Psoas muscle (tissue), 8 donors: Measurements from ENCODE around the gene GDNF. TPM values are rescaled to one million over a fixed set of nuclear protein-coding genes. Genes with fewer than 3 reads are reported as not detected.

Experiments
- ATAC-seq, 4 donors: fragments of 200-7000 bp; cut with Tn5 transposase; one replicate each; pipeline ENCODE4 v1.9.1; 2020; ENCODE audit warnings: moderate library complexity in 3 of 4, mild to moderate bottlenecking in 2 of 4
- DNase-seq, 2 donors: peaks; one replicate each; pipeline ENCODE4 v3.0.0-alpha.2; 2020
- H3K27ac ChIP-seq: fragments of 200-600 bp; one replicate; pipeline ENCODE4 v1.8.0; 2022
- H3K27me3 ChIP-seq, 3 donors: fragments of 200-600 bp in 1 of 3; one replicate each; pipeline versions ENCODE4 v1.6.1 to v1.8.0; 2013 to 2022; ENCODE audit warnings: low read length in 2 of 3, mild to moderate bottlenecking in 2 of 3, moderate library complexity in 1 of 3; ENCODE audit not compliant: insufficient read depth in 3 of 3
- H3K36me3 ChIP-seq, 2 donors: fragments of 200-600 bp in 1 of 2; one replicate each; pipeline versions ENCODE4 v1.6.1 to v1.8.0; 2013 to 2022; ENCODE audit warnings: low read depth in 1 of 2, mild to moderate bottlenecking in 1 of 2, moderate library complexity in 1 of 2; ENCODE audit not compliant: insufficient read depth in 1 of 2
- H3K4me1 ChIP-seq: fragments of 200-600 bp; one replicate; pipeline ENCODE4 v1.8.0; 2022
- H3K4me3 ChIP-seq: fragments of 200-600 bp; one replicate; pipeline ENCODE4 v1.8.0; 2022; ENCODE audit warnings: mild to moderate bottlenecking
- H3K9me3 ChIP-seq: fragments of 200-600 bp; one replicate; pipeline ENCODE4 v1.8.0; 2022
- WGBS, 3 donors: extraction: QIAGEN DNeasy Blood & Tissue Kit; methylation state at CpG; one replicate each; pipeline versions ENCODE4 v1.1.6 to v1.1.7; 2013; 5-methylcytosine and 5-hydroxymethylcytosine counted together
- intact Hi-C, 2 donors: fragments of 100-400 bp; cut with DNase I; formaldehyde crosslinking; loops; one replicate each; pipeline versions ENCODE4 v1.11.0 to v1.14.2; 2022
- polyA plus RNA-seq, 3 donors: library from polyadenylated mRNA; stranded (reverse); fragments of 200-250 nt; gene quantifications; one replicate each; pipeline ENCODE4 v1.2.3, GENCODE V29; 2013
- total RNA-seq, 4 donors: library from RNA; stranded (reverse); fragmentation: NEBNext Ultra II Directional in 2 of 4; extraction: Animal tissue kit (Norgen Biotek cat#: 25700) in 2 of 4; gene quantifications; one replicate each; pipeline versions ENCODE4 v1.2.1 to v1.2.4, GENCODE V29; 2021 to 2023
- TF ChIP-seq, protein P1 (sequence below): fragments of 200-600 bp; IDR thresholded peaks from one replicate; pipeline ENCODE4 v1.8.0; 2022; ENCODE audit warnings: antibody characterized with exemption
- donor health status: healthy with polysubstance abuse.
- donor health status: DM: no; HTN: no; CAD: no; lungs with moderate emphysema.
- donor health status: Bipolar disorder and iron deficiency.
- donor health status: healthy.
- donor health status: DM: yes; HTN: yes; CAD: no.
- donor health status: DM: no; HTN: no; CAD: no.
- donor health status: DM: no; HTN: no; CAD: no.
- donor health status: DM: yes; HTN: yes; CAD: no.

The GDNF gene
- total and polyA plus RNA-seq, 7 donors = 0.43 to 155 (median 14.5) TPM

DNA sequence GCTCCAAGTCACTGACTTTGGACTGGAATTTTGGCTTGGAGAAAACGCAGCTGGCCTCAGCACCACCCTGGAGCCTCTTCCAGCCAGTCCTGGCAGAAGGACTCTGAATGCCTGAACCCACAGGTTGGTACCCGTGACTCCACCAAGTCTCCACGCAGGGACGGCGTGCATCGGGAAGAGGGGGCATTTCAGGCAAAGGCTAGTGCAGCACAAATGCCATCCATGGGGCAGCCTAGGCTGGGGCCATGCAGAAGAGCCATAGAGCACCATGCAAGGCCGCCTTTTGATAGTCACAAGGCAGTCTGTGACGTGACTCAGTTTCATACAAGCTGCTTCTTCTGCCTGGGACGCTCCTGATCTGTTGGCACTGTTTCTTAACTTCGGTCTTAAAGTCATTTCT, 28.0 kb downstream of the GDNF start:
- peaks cover 0 to 33% of the 10 kb centered on the region in 2 donors for H3K36me3 ChIP-seq
- ATAC-seq (peak; percentile 62 to 87 (median 70)), DNase-seq (peak in 1 of 2 donors; percentile 81)
- TF ChIP-seq, protein P1, sequence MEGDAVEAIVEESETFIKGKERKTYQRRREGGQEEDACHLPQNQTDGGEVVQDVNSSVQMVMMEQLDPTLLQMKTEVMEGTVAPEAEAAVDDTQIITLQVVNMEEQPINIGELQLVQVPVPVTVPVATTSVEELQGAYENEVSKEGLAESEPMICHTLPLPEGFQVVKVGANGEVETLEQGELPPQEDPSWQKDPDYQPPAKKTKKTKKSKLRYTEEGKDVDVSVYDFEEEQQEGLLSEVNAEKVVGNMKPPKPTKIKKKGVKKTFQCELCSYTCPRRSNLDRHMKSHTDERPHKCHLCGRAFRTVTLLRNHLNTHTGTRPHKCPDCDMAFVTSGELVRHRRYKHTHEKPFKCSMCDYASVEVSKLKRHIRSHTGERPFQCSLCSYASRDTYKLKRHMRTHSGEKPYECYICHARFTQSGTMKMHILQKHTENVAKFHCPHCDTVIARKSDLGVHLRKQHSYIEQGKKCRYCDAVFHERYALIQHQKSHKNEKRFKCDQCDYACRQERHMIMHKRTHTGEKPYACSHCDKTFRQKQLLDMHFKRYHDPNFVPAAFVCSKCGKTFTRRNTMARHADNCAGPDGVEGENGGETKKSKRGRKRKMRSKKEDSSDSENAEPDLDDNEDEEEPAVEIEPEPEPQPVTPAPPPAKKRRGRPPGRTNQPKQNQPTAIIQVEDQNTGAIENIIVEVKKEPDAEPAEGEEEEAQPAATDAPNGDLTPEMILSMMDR = no peak
- 27 to 45% (median 44%) methylated on average over 10 of the region's 10 CpGs for WGBS, 3 donors
- H3K27me3 ChIP-seq = no peaks in the 10 kb centered on the region
- H3K9me3 ChIP-seq = no peaks in the 10 kb centered on the region
- no peaks in the 10 kb centered on the region for H3K4me1 ChIP-seq
- intact Hi-C loops = loop anchor here in 1 of 2 donors (2.0 to 5.0 kb wide), 2 partner anchors 75 to 89 kb away; no protein-coding TSS in a partner anchor
- H3K27ac ChIP-seq = peak overlapping the region; percentile 84
- H3K4me3 ChIP-seq = no peak overlapping the region

DNA sequence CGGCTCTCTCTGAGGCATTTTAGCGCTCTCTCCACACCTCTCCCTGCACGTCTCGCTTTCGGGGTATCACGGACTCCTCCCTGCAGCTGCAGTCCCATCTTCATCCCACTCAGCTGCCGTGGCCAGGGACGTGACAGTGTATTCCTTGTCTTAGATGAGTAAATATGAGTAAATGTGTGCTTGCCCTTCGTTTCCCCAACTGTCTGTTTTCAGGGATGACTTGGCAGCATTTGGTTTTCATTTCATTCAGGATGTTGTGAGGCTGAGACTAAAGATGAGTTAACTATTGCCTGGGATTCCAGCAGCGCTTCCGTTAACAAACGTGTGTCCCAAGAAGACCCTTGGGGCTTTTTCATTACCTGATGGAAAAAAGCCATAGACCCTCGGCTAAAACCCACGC, 29.5 kb downstream of the GDNF start:
- Histone ChIP-seq H3K4me1 (no peaks in the 10 kb centered on the region), H3K4me3 (no peak overlapping the region), H3K27ac (peak overlapping the region; percentile 70), H3K36me3 (peaks cover 0 to 17% of the 10 kb centered on the region in 2 donors), H3K9me3 (no peaks in the 10 kb centered on the region), H3K27me3 (no peaks in the 10 kb centered on the region)
- DNase-seq = no peak
- TF ChIP-seq, protein P1 = no peak
- ATAC-seq = no peak
- intact Hi-C loops = loop anchor here in 1 of 2 donors (5.0 kb wide), 1 partner anchor 73 kb away; no protein-coding TSS in a partner anchor
- WGBS, 3 donors = 69 to 70% (median 70%) methylated on average over 14 of the region's 14 CpGs

DNA sequence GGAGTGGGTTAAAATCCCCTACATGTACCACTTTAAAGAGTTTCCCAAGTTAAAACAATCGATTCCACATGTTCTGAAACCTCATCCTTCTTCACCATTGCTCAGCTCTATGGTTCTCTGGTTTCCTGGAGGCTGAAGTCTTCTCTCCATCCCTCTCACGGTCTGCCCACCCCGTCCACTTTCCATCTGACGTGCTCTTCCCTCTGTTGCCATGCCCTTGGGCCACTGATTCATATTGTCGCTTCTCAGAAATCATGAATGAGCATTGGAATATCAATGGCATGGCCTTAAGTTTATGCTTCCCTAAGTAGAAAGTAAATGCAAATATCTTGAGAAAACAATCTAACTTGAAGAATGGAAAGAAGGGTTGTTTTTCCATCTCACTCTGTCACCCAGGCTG, 30.9 kb downstream of the GDNF start:
- Histone ChIP-seq H3K4me3 (no peak overlapping the region), H3K36me3 (peaks cover 0 to 4% of the 10 kb centered on the region in 2 donors), H3K27ac (no peak overlapping the region), H3K27me3 (no peaks in the 10 kb centered on the region), H3K9me3 (no peaks in the 10 kb centered on the region), H3K4me1 (no peaks in the 10 kb centered on the region)
- no peak for ATAC-seq
- 74 to 81% (median 77%) methylated on average over 5 of the region's 5 CpGs for WGBS, 3 donors
- no peak for DNase-seq
- intact Hi-C loops = no loop called here
- TF ChIP-seq, protein P1 = no peak

DNA sequence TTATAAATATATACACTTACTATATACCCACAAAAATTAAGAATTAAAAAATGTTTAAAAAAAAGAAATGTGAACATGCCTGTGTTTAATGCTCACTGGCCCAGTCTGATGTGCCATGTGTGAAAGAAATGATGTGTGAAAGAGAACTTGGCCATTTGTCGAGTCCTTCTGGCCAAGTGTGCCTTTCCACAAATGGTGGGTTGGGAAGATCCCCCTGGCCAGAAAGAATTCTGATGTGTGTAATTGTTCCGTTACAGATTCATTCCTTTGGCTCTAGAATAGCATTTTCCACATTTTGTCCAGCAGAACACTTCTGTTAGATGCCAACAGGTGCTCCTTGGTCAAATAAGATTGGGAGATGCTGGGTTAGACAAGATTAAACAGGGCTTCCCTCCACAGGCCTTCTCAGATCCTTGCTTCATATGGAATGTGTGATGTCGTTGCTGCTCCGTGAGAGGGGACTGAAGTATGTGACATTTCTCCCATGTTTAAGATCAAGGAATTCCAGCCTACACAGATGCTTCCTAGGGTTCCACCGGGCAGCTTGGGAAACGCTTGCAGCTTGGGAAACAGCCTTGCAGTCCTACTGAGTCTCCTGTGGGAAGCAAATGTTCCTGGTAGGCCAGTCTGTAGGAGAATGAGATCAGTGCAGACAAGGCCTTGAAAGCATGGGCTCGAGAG, 32.1 kb downstream of the GDNF start:
- DNase-seq = no peak

More for the DNA sequence above, 32.1 kb downstream of the GDNF start:
- ATAC-seq = no peak
- intact Hi-C loops = no loop called here
- Histone ChIP-seq H3K36me3 (no peaks in the 10 kb centered on the region), H3K9me3 (no peaks in the 10 kb centered on the region), H3K27ac (no peak overlapping the region), H3K4me3 (no peak overlapping the region), H3K27me3 (no peaks in the 10 kb centered on the region), H3K4me1 (no peaks in the 10 kb centered on the region)
- TF ChIP-seq, protein P1 = no peak
- 52 to 59% (median 57%) methylated on average over 7 of the region's 7 CpGs for WGBS, 3 donors
